HEK293 (cell line): ENCODE results near the gene GAREM1.
A peak's percentile ranks its signal among the peaks of the same experiment; 100 is the strongest.

ENCODE experiments used
- IKZF3 ChIP-seq: fragments of 450-650 bp; IDR thresholded peaks from 2 replicates; pipeline ENCODE4 v1.5.0; 2018; ENCODE audit warnings: missing biosample characterization, mild to moderate bottlenecking, missing genetic modification characterization, moderate library complexity
- MZF1 ChIP-seq: fragments of 450-650 bp; formaldehyde crosslinking; IDR thresholded peaks from 2 replicates; pipeline ENCODE4 v1.5.1; 2017; ENCODE audit warnings: missing biosample characterization, missing genetic modification characterization, borderline replicate concordance
- YY1 ChIP-seq: fragments of 450-650 bp; formaldehyde crosslinking; IDR thresholded peaks from 2 replicates; pipeline ENCODE4 v1.5.1; 2018; ENCODE audit warnings: missing biosample characterization, missing genetic modification characterization
- YY2 ChIP-seq: fragments of 450-650 bp; formaldehyde crosslinking; IDR thresholded peaks from 2 replicates; pipeline ENCODE4 v1.5.1; 2016; ENCODE audit warnings: missing biosample characterization, missing genetic modification characterization
- ZNF140 ChIP-seq: fragments of 450-650 bp; formaldehyde crosslinking; IDR thresholded peaks from 2 replicates; pipeline ENCODE4 v1.5.1; 2016; ENCODE audit warnings: missing biosample characterization, missing genetic modification characterization
- ZNF146 ChIP-seq: fragments of 450-650 bp; formaldehyde crosslinking; IDR thresholded peaks from 2 replicates; pipeline ENCODE4 v1.5.1; 2016; ENCODE audit warnings: missing biosample characterization, missing genetic modification characterization
- ZNF239 ChIP-seq: fragments of 450-650 bp; formaldehyde crosslinking; IDR thresholded peaks from 2 replicates; pipeline ENCODE4 v1.5.1; 2016; ENCODE audit warnings: missing biosample characterization, missing genetic modification characterization
- ZNF341 ChIP-seq: fragments of 450-650 bp; formaldehyde crosslinking; IDR thresholded peaks from 2 replicates; pipeline ENCODE4; 2016; ENCODE audit warnings: low read depth, missing biosample characterization, missing genetic modification characterization
- ZNF350 ChIP-seq: fragments of 450-650 bp; formaldehyde crosslinking; IDR thresholded peaks from 2 replicates; pipeline ENCODE4 v1.5.0; 2017; ENCODE audit warnings: missing biosample characterization, mild to moderate bottlenecking, missing genetic modification characterization
- ZNF416 ChIP-seq: fragments of 450-650 bp; formaldehyde crosslinking; IDR thresholded peaks from 2 replicates; pipeline ENCODE4 v1.5.1; 2016; ENCODE audit warnings: missing biosample characterization, missing genetic modification characterization
- ZNF426 ChIP-seq: fragments of 450-650 bp; formaldehyde crosslinking; IDR thresholded peaks from 2 replicates; pipeline ENCODE4 v1.5.1; 2017; ENCODE audit warnings: missing biosample characterization, missing genetic modification characterization, mild to moderate bottlenecking, inconsistent platforms, moderate library complexity
- ZNF561 ChIP-seq: fragments of 450-650 bp; IDR thresholded peaks from 2 replicates; pipeline ENCODE4 v1.5.1; 2018; ENCODE audit warnings: missing biosample characterization, missing genetic modification characterization, borderline replicate concordance
- ZNF610 ChIP-seq: fragments of 450-650 bp; formaldehyde crosslinking; IDR thresholded peaks from 2 replicates; pipeline ENCODE4 v1.5.1; 2016; ENCODE audit warnings: missing biosample characterization, missing genetic modification characterization, borderline replicate concordance
- ZNF629 ChIP-seq: fragments of 450-650 bp; formaldehyde crosslinking; IDR thresholded peaks from 2 replicates; pipeline ENCODE4 v1.5.1; 2017; ENCODE audit warnings: missing biosample characterization, missing genetic modification characterization
- ZNF654 ChIP-seq: fragments of 450-650 bp; formaldehyde crosslinking; IDR thresholded peaks from 2 replicates; pipeline ENCODE4 v1.5.1; 2016; ENCODE audit warnings: low read depth, missing biosample characterization, missing genetic modification characterization
- ZNF670 ChIP-seq: fragments of 450-650 bp; formaldehyde crosslinking; IDR thresholded peaks from 2 replicates; pipeline ENCODE4 v1.5.1; 2016; ENCODE audit warnings: missing biosample characterization, missing genetic modification characterization, low read depth
- ZNF707 ChIP-seq: fragments of 450-650 bp; formaldehyde crosslinking; IDR thresholded peaks from 2 replicates; pipeline ENCODE4 v1.5.1; 2016; ENCODE audit warnings: missing biosample characterization, missing genetic modification characterization
- ZNF747 ChIP-seq: fragments of 450-650 bp; formaldehyde crosslinking; IDR thresholded peaks from 2 replicates; pipeline ENCODE4 v1.5.1; 2016; ENCODE audit warnings: missing biosample characterization, missing genetic modification characterization
- ZNF776 ChIP-seq: fragments of 450-650 bp; formaldehyde crosslinking; IDR thresholded peaks from 2 replicates; pipeline ENCODE4 v1.5.0; 2017; ENCODE audit warnings: missing biosample characterization, missing genetic modification characterization, borderline replicate concordance
- TF ChIP-seq, protein P1 (sequence below): fragments of 450-650 bp; formaldehyde crosslinking; IDR thresholded peaks from 2 replicates; pipeline ENCODE4 v1.5.1; 2016; ENCODE audit warnings: missing biosample characterization, missing genetic modification characterization
- TF ChIP-seq, protein P2 (sequence below): fragments of 450-650 bp; formaldehyde crosslinking; IDR thresholded peaks from 2 replicates; pipeline ENCODE4 v1.5.1; 2016; ENCODE audit warnings: missing biosample characterization, missing genetic modification characterization, low read depth
- TF ChIP-seq, protein P3 (sequence below): fragments of 450-650 bp; formaldehyde crosslinking; IDR thresholded peaks from 2 replicates; pipeline ENCODE4 v1.5.1; 2016; ENCODE audit warnings: missing biosample characterization, missing genetic modification characterization
- TF ChIP-seq, protein P4 (sequence below): sonication (generic); formaldehyde crosslinking; IDR thresholded peaks from 2 replicates; pipeline ENCODE4 v1.8.1; 2022; ENCODE audit warnings: mild to moderate bottlenecking, moderate library complexity, missing genetic modification reagents
- TF ChIP-seq, protein P5 (sequence below): fragments of 450-650 bp; formaldehyde crosslinking; IDR thresholded peaks from 2 replicates; pipeline ENCODE4 v1.5.1; 2016; ENCODE audit warnings: missing biosample characterization, missing genetic modification characterization
- TF ChIP-seq, protein P6 (sequence below): fragments of 450-650 bp; formaldehyde crosslinking; IDR thresholded peaks from 2 replicates; pipeline ENCODE4 v1.5.1; 2016; ENCODE audit warnings: missing biosample characterization, missing genetic modification characterization, low read depth
- TF ChIP-seq, protein P7 (sequence below): fragments of 450-650 bp; formaldehyde crosslinking; IDR thresholded peaks from 2 replicates; pipeline ENCODE4 v1.5.1; 2016; ENCODE audit warnings: missing biosample characterization, missing genetic modification characterization

GAREM1 gene

DNA sequence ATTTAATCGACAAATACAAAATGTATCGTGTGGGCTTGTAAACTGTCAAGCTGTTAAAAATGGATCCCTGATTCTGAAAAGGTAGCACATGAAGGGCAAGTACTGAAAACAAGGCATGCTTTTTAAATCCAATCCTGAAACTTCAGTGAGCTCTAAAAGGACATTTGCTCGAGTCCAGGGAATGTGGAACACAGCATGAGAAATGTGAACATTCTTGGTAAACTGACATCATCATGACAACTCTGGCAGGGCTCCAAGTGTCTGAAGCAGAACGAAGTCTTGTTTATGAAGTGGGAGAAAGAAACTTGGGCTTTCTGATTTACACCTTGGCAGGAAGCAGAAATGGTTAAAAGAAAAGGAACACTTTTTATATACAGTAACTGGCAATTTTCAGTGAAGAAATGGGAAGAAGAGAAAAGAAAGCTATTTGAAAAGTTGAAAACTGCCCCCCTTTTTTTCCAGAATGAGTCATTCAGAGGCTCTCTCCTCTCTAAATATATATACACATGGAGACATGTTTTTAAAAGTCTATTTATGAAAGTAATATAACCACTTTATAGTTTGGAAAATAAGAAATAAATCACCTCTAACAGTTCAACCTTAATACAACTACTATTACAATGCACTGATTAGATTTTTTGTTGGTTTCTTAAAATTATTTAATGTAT, 120.8 kb downstream of the GAREM1 start (continued):
- TF ChIP-seq, protein P1, sequence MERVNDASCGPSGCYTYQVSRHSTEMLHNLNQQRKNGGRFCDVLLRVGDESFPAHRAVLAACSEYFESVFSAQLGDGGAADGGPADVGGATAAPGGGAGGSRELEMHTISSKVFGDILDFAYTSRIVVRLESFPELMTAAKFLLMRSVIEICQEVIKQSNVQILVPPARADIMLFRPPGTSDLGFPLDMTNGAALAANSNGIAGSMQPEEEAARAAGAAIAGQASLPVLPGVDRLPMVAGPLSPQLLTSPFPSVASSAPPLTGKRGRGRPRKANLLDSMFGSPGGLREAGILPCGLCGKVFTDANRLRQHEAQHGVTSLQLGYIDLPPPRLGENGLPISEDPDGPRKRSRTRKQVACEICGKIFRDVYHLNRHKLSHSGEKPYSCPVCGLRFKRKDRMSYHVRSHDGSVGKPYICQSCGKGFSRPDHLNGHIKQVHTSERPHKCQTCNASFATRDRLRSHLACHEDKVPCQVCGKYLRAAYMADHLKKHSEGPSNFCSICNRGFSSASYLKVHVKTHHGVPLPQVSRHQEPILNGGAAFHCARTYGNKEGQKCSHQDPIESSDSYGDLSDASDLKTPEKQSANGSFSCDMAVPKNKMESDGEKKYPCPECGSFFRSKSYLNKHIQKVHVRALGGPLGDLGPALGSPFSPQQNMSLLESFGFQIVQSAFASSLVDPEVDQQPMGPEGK, result no peak
- no peak for TF ChIP-seq YY1
- no peak for TF ChIP-seq ZNF239
- TF ChIP-seq YY2 (tag by site-specific recombination), result no peak
- no peak for TF ChIP-seq ZNF747 (tag by site-specific recombination)
- no peak for TF ChIP-seq ZNF561 (tag by site-specific recombination)
- TF ChIP-seq ZNF140 (tag by site-specific recombination), result no peak
- TF ChIP-seq ZNF776 (tag by site-specific recombination), result no peak
- TF ChIP-seq MZF1 (tag by site-specific recombination), result no peak
- no peak for TF ChIP-seq ZNF416
- no peak for TF ChIP-seq ZNF426 (tag by site-specific recombination)
- no peak for TF ChIP-seq ZNF610 (tag by site-specific recombination)
- TF ChIP-seq, protein P2, sequence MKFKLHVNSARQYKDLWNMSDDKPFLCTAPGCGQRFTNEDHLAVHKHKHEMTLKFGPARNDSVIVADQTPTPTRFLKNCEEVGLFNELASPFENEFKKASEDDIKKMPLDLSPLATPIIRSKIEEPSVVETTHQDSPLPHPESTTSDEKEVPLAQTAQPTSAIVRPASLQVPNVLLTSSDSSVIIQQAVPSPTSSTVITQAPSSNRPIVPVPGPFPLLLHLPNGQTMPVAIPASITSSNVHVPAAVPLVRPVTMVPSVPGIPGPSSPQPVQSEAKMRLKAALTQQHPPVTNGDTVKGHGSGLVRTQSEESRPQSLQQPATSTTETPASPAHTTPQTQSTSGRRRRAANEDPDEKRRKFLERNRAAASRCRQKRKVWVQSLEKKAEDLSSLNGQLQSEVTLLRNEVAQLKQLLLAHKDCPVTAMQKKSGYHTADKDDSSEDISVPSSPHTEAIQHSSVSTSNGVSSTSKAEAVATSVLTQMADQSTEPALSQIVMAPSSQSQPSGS, result peak; percentile 56; the same call in 1 of the 2 replicates
- no peak for TF ChIP-seq ZNF654 (tag by site-specific recombination)
- peak; percentile 76 for TF ChIP-seq ZNF629
- no peak for TF ChIP-seq ZNF707 (tag by site-specific recombination)
- TF ChIP-seq, protein P3, sequence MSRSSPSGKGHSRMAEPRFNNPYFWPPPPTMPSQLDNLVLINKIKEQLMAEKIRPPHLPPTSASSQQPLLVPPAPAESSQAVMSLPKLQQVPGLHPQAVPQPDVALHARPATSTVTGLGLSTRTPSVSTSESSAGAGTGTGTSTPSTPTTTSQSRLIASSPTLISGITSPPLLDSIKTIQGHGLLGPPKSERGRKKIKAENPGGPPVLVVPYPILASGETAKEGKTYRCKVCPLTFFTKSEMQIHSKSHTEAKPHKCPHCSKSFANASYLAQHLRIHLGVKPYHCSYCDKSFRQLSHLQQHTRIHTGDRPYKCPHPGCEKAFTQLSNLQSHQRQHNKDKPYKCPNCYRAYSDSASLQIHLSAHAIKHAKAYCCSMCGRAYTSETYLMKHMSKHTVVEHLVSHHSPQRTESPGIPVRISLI (tag by site-specific recombination), result no peak
- no peak for TF ChIP-seq ZNF670 (tag by site-specific recombination)
- TF ChIP-seq, protein P4, sequence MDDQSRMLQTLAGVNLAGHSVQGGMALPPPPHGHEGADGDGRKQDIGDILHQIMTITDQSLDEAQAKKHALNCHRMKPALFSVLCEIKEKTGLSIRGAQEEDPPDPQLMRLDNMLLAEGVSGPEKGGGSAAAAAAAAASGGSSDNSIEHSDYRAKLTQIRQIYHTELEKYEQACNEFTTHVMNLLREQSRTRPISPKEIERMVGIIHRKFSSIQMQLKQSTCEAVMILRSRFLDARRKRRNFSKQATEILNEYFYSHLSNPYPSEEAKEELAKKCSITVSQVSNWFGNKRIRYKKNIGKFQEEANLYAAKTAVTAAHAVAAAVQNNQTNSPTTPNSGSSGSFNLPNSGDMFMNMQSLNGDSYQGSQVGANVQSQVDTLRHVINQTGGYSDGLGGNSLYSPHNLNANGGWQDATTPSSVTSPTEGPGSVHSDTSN (CRISPR knock-in tag), result no peak
- TF ChIP-seq, protein P5, sequence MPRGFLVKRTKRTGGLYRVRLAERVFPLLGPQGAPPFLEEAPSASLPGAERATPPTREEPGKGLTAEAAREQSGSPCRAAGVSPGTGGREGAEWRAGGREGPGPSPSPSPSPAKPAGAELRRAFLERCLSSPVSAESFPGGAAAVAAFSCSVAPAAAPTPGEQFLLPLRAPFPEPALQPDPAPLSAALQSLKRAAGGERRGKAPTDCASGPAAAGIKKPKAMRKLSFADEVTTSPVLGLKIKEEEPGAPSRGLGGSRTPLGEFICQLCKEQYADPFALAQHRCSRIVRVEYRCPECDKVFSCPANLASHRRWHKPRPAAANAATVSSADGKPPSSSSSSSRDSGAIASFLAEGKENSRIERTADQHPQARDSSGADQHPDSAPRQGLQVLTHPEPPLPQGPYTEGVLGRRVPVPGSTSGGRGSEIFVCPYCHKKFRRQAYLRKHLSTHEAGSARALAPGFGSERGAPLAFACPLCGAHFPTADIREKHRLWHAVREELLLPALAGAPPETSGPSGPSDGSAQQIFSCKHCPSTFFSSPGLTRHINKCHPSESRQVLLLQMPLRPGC, result 0 out of 2 replicates have a peak, but pooled peaks have one; percentile 29
- TF ChIP-seq ZNF146 (tag by site-specific recombination), result no peak
- no peak for TF ChIP-seq ZNF341 (tag by site-specific recombination)
- no peak for TF ChIP-seq ZNF350 (tag by site-specific recombination)
- peak; percentile 74; the same call in 1 of the 2 replicates for TF ChIP-seq IKZF3
- TF ChIP-seq, protein P6, sequence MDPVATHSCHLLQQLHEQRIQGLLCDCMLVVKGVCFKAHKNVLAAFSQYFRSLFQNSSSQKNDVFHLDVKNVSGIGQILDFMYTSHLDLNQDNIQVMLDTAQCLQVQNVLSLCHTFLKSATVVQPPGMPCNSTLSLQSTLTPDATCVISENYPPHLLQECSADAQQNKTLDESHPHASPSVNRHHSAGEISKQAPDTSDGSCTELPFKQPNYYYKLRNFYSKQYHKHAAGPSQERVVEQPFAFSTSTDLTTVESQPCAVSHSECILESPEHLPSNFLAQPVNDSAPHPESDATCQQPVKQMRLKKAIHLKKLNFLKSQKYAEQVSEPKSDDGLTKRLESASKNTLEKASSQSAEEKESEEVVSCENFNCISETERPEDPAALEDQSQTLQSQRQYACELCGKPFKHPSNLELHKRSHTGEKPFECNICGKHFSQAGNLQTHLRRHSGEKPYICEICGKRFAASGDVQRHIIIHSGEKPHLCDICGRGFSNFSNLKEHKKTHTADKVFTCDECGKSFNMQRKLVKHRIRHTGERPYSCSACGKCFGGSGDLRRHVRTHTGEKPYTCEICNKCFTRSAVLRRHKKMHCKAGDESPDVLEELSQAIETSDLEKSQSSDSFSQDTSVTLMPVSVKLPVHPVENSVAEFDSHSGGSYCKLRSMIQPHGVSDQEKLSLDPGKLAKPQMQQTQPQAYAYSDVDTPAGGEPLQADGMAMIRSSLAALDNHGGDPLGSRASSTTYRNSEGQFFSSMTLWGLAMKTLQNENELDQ, result no peak
- TF ChIP-seq, protein P7, sequence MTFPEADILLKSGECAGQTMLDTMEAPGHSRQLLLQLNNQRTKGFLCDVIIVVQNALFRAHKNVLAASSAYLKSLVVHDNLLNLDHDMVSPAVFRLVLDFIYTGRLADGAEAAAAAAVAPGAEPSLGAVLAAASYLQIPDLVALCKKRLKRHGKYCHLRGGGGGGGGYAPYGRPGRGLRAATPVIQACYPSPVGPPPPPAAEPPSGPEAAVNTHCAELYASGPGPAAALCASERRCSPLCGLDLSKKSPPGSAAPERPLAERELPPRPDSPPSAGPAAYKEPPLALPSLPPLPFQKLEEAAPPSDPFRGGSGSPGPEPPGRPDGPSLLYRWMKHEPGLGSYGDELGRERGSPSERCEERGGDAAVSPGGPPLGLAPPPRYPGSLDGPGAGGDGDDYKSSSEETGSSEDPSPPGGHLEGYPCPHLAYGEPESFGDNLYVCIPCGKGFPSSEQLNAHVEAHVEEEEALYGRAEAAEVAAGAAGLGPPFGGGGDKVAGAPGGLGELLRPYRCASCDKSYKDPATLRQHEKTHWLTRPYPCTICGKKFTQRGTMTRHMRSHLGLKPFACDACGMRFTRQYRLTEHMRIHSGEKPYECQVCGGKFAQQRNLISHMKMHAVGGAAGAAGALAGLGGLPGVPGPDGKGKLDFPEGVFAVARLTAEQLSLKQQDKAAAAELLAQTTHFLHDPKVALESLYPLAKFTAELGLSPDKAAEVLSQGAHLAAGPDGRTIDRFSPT (tag by site-specific recombination), result no peak
